ENCODE results near the gene SERAC1.

- TF ChIP-seq, protein P1, sequence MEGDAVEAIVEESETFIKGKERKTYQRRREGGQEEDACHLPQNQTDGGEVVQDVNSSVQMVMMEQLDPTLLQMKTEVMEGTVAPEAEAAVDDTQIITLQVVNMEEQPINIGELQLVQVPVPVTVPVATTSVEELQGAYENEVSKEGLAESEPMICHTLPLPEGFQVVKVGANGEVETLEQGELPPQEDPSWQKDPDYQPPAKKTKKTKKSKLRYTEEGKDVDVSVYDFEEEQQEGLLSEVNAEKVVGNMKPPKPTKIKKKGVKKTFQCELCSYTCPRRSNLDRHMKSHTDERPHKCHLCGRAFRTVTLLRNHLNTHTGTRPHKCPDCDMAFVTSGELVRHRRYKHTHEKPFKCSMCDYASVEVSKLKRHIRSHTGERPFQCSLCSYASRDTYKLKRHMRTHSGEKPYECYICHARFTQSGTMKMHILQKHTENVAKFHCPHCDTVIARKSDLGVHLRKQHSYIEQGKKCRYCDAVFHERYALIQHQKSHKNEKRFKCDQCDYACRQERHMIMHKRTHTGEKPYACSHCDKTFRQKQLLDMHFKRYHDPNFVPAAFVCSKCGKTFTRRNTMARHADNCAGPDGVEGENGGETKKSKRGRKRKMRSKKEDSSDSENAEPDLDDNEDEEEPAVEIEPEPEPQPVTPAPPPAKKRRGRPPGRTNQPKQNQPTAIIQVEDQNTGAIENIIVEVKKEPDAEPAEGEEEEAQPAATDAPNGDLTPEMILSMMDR (IDR thresholded peaks at IDR 0.05): no peak
- TF ChIP-seq POLR2A (IDR thresholded peaks at IDR 0.05): no peak
These were observed 56.1 kb downstream of the SERAC1 start for GRCh38 chr6:158111987-158112386.
